KOPT-K1 (cell line): ENCODE results near the gene ICE1.
"Not testable (repeated sequence)": the region's sequence is repeated elsewhere in the genome, so short reads cannot be mapped to it uniquely, and the experiment has no call there.

Source experiments
- H3K27ac ChIP-seq: fragments of 200-600 bp; sonication (generic); 2 replicates; pipeline ENCODE4 v1.5.1; 2016; ENCODE audit warnings: antibody characterized with exemption, mild to moderate bottlenecking, low read depth, low read length; ENCODE audit not compliant: poor library complexity, severe bottlenecking
- H3K36me3 ChIP-seq: fragments of 200-600 bp; sonication (generic); 2 replicates; pipeline ENCODE4 v1.5.1; 2017; ENCODE audit warnings: antibody characterized with exemption, mild to moderate bottlenecking, low read length, moderate library complexity; ENCODE audit not compliant: insufficient read depth
- H3K9me3 ChIP-seq: fragments of 200-600 bp; sonication (generic); 2 replicates; pipeline ENCODE4 v1.5.1; 2017; ENCODE audit warnings: antibody characterized with exemption, low read length, mild to moderate bottlenecking; ENCODE audit not compliant: insufficient read depth, poor library complexity, severe bottlenecking

Gene ICE1

DNA sequence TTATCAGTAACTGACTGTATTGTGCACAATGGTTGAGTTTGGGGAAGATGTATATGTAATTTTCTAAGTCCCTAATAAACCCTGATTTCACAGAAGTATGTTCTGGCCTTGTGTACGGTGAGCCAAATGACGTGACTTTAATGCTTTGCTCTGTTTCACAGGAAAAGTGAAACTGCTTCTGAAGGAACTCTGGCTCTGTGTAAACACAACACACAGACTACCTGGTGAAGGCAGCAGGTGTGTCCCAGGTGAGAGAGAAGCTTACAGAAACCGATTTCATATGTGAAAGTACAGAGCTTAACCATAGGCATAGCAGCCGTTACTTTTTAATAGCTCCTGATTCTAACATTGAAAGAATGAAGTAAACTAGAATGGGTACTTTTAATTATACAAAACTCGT lies 31.9 kb downstream of the ICE1 start:
- H3K36me3 ChIP-seq: peaks cover 97% of the 10 kb centered on the region
- H3K27ac ChIP-seq: no peak overlapping the region
- no peaks in the 10 kb centered on the region for H3K9me3 ChIP-seq

DNA sequence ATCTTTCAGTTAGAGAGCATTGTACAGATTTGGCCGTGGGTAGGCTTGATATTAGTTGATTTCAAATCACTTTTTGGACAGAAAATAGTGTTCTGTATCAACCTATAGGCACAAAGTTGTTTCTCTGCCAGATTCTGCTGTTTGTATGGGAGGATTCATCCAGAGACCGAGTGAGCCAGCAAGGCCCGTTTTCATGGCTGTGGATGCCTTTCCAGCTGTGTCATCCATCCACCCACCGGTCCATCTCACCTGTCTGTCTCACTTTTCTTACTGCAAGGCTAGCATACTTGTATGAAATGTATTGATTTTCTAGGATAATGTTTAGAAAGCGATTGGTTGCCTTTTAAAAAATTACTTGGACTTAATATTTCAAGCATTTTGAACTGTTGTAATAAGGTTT lies 34.4 kb downstream of the ICE1 start:
- Histone ChIP-seq H3K9me3 (no peaks in the 10 kb centered on the region), H3K36me3 (peaks cover 97% of the 10 kb centered on the region), H3K27ac (no peak overlapping the region)

DNA sequence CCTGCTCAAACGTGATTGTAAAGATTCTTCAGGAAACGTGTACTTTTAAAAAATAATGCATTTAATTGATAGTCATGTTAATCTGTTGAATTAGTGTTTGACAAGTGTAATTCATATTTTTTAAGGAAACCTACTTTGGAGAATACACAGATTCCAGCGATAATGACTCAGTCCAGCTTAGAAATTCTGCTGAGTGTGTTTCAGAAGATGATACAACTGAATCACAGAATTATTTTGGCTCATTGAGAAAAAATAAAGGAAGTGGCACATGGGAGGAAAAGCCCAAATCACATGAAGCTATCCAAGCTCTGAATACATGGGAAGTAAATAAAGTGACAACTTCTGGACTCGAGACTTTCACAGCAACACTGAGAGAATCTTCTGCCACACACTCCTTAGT lies 37.8 kb downstream of the ICE1 start:
- Histone ChIP-seq H3K36me3 (peaks cover 99% of the 10 kb centered on the region), H3K9me3 (no peaks in the 10 kb centered on the region), H3K27ac (no peak overlapping the region)

DNA sequence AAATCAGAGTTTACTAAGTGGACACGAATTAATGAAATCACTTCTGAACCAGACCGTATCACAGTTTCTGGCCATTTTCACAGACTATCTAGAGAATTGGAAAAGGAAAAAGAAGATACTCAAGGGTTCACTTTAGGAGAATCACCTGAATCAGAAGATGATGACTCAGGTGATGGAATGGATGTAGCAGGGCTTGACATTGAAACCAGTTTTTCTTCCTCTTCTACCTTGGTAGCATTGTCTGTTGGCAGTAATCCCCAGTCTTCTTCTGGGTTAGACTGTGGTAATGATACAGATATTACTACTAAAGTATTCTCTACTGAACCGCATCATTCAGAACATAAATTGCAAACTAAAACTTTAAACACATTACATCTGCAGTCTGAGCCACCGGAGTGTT lies 38.5 kb downstream of the ICE1 start:
- Histone ChIP-seq H3K36me3 (peaks cover 97% of the 10 kb centered on the region), H3K9me3 (no peaks in the 10 kb centered on the region), H3K27ac (no peak overlapping the region)

DNA sequence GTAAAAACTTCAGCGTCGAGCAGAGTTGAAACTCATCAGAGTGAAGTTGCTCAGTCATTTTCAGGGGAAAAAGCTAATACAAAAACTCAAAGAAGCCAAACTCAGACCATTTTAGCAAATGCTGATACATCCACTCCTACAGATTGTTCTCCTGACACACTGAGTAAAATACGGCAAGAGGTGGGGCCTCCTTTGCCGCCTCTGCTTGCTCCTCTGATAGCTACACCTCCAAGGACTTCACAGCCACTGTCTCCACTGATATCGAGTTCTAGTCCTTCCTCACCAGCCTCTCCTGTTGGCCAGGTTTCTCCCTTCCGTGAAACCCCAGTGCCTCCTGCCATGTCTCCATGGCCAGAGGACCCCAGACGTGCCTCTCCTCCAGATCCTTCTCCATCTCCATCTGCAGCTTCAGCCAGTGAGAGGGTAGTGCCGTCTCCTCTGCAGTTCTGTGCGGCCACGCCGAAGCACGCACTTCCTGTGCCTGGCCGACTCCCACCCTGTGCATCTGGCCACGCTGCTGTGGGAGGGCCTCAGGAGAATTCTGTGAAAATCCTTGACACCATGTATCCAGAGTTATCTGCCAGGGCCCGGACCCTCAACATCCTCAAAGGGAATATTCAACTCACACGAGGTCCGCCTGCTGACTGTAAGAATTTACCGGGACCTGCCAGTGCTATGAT lies 41.7 kb downstream of the ICE1 start:
- H3K27ac ChIP-seq: no peak overlapping the region
- peaks cover 92% of the 10 kb centered on the region for H3K36me3 ChIP-seq
- no peaks in the 10 kb centered on the region for H3K9me3 ChIP-seq

DNA sequence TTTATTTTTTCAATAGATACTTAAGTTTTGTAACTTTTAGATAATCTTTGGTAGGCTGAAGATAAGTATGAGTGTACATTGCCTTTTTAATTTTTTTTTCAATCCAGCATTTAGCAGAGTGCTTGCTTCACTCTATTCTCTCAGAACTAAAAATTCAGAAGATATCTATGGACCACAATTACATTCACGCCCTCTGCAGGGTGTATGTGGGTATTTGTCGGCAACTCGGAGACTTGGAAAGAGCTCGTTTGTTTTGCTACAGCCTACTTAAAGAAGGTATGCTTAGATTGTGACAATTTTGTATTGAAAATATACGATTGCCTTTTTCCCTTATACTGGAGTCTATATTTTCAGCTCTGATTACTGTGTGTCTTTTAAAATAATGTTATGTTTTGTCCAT lies 43.8 kb downstream of the ICE1 start:
- Histone ChIP-seq H3K36me3 (peaks cover 81% of the 10 kb centered on the region), H3K9me3 (no peaks in the 10 kb centered on the region), H3K27ac (no peak overlapping the region)

DNA sequence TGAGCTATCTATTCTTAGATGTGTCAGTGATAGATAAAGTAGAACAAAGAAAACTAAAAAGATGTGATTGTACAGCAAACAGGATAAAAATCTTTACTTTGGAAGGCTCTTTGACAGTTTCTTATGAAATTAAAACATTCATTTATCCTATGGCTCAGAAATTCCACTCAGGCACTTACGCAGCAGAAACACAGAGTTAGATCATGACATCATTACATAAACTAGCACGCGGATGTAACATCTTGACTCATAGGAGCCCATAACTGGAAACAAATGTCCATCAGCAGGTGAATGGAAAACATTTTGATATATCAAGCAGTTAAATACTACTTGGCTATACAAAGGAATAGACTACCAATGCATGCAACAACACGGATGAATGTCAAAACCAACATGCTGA lies 45.3 kb downstream of the ICE1 start:
- Histone ChIP-seq H3K36me3 (peaks cover 66% of the 10 kb centered on the region), H3K27ac (no peak overlapping the region)

DNA sequence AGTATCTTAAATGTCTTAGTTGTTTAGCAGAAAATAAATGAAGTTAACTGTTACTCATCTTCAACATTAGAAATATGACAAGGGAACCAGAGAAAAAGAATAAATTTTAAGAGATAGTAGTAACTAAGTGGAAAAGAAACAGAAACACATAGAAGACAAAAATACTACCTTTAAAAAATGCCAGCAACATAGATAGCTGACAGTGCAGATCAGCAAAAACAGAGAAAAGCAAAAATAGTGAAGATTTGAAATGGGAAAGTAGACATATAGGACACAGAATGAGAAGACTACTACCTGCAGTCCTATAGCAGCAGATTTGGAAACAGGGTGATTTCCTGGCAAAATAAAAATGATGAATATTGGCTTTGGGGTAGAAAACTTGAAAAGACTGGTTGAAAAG lies 48.5 kb downstream of the ICE1 start:
- peaks cover 64% of the 10 kb centered on the region for H3K36me3 ChIP-seq
- no peak overlapping the region for H3K27ac ChIP-seq

More for the DNA sequence above, 45.3 kb downstream of the ICE1 start:
- H3K9me3 ChIP-seq: no peaks in the 10 kb centered on the region

DNA sequence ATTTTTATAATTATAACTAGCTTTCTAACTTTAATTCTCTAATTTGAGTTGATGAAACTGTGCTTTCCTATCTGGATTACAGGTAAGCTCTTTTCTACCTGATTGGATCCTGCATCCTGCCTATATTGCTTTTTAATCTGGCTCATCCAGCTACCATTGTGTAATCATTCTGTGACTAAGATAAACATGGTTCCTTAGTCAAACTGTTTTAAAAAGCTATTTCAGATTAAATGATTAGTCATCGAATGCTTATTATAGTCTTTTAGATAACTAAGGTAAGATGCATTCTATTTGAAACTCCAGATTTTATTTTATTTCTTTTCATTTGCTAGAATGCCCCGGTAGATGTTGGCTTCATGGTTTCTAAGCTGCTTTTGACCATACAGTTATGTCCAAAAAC lies 50.7 kb downstream of the ICE1 start:
- Histone ChIP-seq H3K27ac (no peak overlapping the region), H3K36me3 (peaks cover 63% of the 10 kb centered on the region), H3K9me3 (no peaks in the 10 kb centered on the region)

More for the DNA sequence above, 48.5 kb downstream of the ICE1 start:
- no peaks in the 10 kb centered on the region for H3K9me3 ChIP-seq

DNA sequence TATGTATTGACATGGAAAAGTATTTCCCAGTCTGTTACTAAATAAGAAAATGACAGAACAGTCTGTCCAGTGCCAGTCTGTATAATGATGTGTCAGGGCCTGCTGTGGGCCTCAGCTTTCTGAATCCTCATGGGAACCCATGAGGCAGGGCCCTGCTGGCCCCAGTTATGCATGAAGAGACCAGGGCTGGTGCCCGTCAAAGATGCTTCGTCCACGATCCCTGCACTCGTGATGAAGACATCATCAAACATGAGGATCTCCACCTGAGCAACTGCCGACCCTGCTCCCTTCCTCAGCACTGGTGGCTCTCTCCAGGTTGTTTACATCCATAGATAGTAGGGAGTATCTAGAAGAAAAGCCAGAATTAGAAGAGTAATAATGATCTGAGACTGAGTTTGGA lies 52.5 kb downstream of the ICE1 start:
- Histone ChIP-seq H3K36me3 (peaks cover 62% of the 10 kb centered on the region), H3K27ac (no peak overlapping the region), H3K9me3 (no peaks in the 10 kb centered on the region)

DNA sequence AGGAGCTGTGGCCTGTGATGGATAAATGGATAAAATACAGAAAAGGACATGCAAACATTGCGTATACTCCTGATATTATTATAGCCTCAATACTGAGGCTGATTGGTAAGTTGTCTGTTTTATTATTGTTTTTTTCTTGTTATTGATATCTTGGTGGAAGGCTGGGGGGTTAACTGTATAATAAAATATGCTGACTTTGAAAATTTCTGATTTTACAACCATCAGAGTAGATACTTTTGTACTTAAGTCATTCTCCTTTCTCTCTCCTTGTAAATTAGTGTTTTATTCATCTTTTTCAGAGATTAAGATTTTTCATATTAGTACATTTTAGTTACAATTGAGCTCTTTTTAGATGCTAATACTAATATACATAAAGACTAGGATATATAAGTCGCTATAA lies 53.5 kb downstream of the ICE1 start:
- no peaks in the 10 kb centered on the region for H3K9me3 ChIP-seq
- no peak overlapping the region for H3K27ac ChIP-seq
- H3K36me3 ChIP-seq: peaks cover 68% of the 10 kb centered on the region

DNA sequence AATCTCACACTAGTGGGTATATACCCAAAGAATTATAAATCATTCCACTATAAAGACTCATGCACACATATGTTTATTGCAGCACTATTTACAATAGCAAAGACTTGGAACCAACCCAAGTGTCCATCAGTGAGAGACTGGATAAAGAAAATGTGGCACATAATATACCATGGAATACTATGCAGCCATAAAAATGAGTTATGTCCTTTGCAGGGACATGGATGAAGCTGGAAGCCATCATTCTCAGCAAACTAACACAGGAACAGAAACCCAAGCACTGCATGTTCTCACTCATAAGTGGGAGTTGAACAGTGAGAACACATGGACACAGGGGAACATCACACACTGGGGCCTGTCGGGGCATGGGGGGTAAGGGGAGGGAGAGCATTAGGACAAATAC lies 57.1 kb downstream of the ICE1 start:
- H3K9me3 ChIP-seq, H3K27ac ChIP-seq: not testable (repeated sequence)
- peaks cover 74% of the 10 kb centered on the region for H3K36me3 ChIP-seq

DNA sequence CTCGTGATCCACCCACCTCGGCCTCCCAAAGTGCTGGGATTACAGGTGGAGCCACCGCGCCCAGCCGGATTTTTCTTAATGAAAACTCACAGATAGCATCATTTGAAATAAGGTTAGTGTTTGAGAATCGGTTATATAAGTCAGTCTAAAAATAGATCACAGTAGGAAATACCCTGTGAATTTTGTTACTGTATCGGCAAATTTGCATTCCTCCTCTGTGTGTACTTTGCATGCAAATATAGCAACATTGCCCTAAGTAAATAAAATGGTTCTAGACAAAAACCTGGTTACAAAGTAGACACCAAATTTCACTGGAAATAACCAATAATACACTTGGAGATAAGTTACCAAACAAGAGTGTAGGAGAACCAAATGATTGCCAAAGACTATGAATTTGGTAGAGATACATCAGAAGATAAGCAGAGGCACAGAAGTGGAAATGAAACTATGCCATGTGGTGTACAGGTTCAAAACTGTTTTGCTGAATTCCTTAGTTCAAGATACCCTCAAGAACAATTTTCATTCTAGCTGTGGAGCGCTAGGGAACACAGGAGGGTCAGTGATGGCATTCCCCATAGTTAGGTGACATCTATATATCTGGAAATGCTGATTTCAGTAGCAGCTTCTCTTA lies 58.1 kb downstream of the ICE1 start:
- Histone ChIP-seq H3K27ac (no peak overlapping the region), H3K36me3 (peaks cover 68% of the 10 kb centered on the region), H3K9me3 (no peaks in the 10 kb centered on the region)

DNA sequence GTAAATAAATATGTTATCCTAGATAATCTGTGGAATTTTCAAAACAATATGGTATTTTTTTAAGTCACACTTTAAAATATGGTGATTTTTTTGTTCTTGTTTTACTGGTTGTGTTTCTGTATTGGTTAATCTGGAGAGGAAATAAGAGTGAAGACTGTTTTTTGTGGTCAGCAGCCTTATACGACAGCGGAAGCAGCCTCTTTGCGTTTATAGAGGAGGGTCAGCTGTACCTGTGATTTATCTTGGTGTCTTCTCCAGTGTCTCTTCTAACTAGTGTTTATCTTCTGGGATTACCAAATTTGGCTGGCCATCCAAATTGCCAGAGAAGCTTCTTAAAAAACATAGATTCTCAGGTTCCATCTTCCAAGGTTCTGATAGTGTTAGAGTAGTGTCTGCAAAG lies 58.7 kb downstream of the ICE1 start:
- no peaks in the 10 kb centered on the region for H3K9me3 ChIP-seq
- no peak overlapping the region for H3K27ac ChIP-seq
- peaks cover 64% of the 10 kb centered on the region for H3K36me3 ChIP-seq

DNA sequence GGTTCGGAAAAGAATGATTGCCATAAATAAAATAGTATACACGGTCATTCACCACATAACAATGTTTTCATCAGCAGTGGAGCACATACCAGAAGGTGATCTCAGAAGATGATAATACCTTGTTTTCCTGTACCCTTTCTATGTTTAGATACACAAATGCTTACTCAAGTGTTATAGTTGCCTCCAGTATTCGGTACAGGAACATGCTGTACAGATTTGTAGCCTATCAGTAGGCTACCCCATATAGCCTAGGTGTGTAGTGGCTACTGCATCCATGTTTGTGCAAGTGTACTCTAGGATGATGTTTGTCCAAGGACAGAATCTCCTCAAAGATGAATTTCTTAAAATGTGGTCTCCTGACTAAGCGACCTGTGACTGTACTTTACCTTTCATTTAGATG lies 59.2 kb downstream of the ICE1 start:
- Histone ChIP-seq H3K36me3 (peaks cover 64% of the 10 kb centered on the region), H3K27ac (no peak overlapping the region), H3K9me3 (no peaks in the 10 kb centered on the region)

DNA sequence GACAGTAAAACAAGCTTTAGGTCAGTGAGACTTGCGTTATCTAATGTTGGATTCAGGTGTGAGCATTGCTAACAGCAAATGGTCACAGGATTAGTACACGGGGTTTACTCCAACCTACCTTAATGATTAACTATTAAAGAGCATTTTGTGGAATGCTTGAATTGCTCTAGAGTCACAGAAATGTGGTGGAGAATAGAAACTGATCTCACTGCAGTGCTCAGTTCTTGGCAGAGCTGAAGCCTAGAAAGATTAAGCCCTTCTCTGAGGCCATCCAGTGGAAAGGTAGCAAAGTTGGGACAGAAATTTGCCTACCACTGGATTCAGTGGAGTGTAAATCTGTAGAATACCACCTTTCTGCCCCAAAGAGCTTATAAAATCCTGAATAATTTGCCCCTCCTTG lies 60.9 kb downstream of the ICE1 start:
- H3K9me3 ChIP-seq: no peaks in the 10 kb centered on the region
- peaks cover 66% of the 10 kb centered on the region for H3K36me3 ChIP-seq
- H3K27ac ChIP-seq: no peak overlapping the region
